Measurements from ENCODE around the gene TSPAN18. TPM values are rescaled to one million over a fixed set of nuclear protein-coding genes. Genes with fewer than 3 reads are reported as not detected.

Gene TSPAN18
- total RNA-seq, 1 donor from 2014 or later: 38.4 TPM

DNA sequence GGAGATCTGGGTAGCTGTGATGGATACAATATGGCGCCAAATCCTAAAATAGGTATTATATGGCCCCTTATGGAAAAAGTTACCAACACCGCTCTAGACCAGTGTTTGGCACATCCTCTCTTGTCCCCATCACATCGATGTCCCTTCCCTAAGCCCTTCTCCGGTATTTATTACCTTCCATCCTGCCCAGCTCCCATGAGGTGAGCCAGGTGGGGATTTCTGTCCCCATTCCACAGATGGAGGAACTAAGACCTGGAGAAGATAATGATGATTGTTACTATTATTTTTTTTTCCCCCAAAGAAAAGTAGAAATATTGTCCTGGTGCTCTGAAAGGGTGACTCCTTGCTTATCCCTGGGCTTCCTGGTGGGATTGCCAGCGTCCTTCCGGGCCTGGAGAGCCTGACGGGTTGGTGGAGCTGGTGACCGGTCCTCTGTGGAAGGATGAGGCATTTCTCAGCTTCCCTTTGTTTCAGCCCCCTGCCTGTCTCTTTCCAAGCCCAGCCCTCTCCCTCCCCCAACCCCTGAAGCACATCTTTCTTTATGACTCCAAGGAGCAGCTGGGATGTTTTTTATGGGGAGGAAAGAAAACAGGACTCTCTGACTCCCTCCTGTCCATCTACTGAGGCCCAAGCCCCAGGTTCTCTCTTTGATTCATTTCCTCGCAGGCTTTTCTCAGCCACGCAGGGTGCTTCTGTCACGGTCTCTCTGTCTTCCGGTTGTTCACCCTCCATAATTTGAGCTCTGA, 158.5 kb downstream of the TSPAN18 start:
- Histone ChIP-seq H3K27me3 (ENCODE audit: low read depth) (no peaks in the 10 kb centered on the region), H3K36me3 (no peaks in the 10 kb centered on the region), H3K4me3 (no peak overlapping the region), H3K9me3 (no peaks in the 10 kb centered on the region), H3K27ac (no peak overlapping the region), H3K4me1 (no peaks in the 10 kb centered on the region)
- intact Hi-C loops (cut with DNase I): no loop called here
- DNase-seq (no peak), ATAC-seq (no peak)
- no peak for TF ChIP-seq CTCF (IDR thresholded peaks at IDR 0.05)

GRCh38 chr11:44885919-44886789, 159.4 kb downstream of the TSPAN18 start:
- Histone ChIP-seq H3K9me3 (no peaks in the 10 kb centered on the region), H3K36me3 (no peaks in the 10 kb centered on the region), H3K4me1 (no peaks in the 10 kb centered on the region), H3K27ac (no peak overlapping the region), H3K27me3 (ENCODE audit: low read depth) (no peaks in the 10 kb centered on the region), H3K4me3 (no peak overlapping the region)
- intact Hi-C loops (cut with DNase I): no loop called here
- DNase-seq (no peak), ATAC-seq (no peak)
- TF ChIP-seq CTCF (IDR thresholded peaks at IDR 0.05): no peak

GRCh38 chr11:44886790-44887140, 160.0 kb downstream of the TSPAN18 start:
- H3K27me3 ChIP-seq (ENCODE audit: low read depth): no peaks in the 10 kb centered on the region
- no peak overlapping the region for H3K4me3 ChIP-seq
- ATAC-seq (no peak), DNase-seq (no peak)
- no peak overlapping the region for H3K27ac ChIP-seq
- no peaks in the 10 kb centered on the region for H3K9me3 ChIP-seq
- no peaks in the 10 kb centered on the region for H3K4me1 ChIP-seq
- intact Hi-C loops (cut with DNase I): no loop called here
- no peak for TF ChIP-seq CTCF (IDR thresholded peaks at IDR 0.05)
- H3K36me3 ChIP-seq: no peaks in the 10 kb centered on the region

GRCh38 chr11:44887636-44888035, 160.9 kb downstream of the TSPAN18 start:
- no peaks in the 10 kb centered on the region for H3K4me1 ChIP-seq
- no peak overlapping the region for H3K27ac ChIP-seq
- DNase-seq: no peak

DNA sequence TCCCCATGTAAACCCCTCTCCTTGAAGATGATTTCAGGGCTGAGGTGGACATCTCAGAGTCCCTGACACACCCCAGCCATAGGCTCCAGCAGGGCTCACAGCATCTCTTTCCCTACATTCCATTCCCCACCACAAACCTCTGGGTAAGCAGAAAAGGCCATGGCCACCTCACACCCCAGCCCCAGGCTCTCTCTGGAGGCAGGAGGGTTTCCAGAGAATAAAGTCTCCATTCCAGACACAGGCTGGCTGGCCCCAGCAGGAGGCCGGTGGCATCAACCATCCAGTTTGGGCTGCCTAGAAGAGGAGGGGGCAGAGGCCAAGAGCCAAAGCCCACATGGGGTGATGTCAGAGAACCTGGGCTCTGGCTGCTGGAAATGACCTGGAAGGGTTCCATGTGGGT, 162.5 kb downstream of the TSPAN18 start:
- Histone ChIP-seq H3K4me1 (peaks cover 11% of the 10 kb centered on the region), H3K9me3 (no peaks in the 10 kb centered on the region), H3K27me3 (ENCODE audit: low read depth) (no peaks in the 10 kb centered on the region), H3K4me3 (no peak overlapping the region), H3K36me3 (no peaks in the 10 kb centered on the region), H3K27ac (no peak overlapping the region)
- ATAC-seq: no peak
- TF ChIP-seq CTCF (IDR thresholded peaks at IDR 0.05): no peak
- no peak for DNase-seq
- intact Hi-C loops (cut with DNase I): no loop called here

More at GRCh38 chr11:44887636-44888035, 160.9 kb downstream of the TSPAN18 start:
- intact Hi-C loops (cut with DNase I): no loop called here
- Histone ChIP-seq H3K36me3 (no peaks in the 10 kb centered on the region), H3K27me3 (ENCODE audit: low read depth) (no peaks in the 10 kb centered on the region), H3K9me3 (no peaks in the 10 kb centered on the region), H3K4me3 (no peak overlapping the region)
- no peak for TF ChIP-seq CTCF (IDR thresholded peaks at IDR 0.05)
- no peak for ATAC-seq

All from lower lobe of right lung (tissue), 2 donors.